IMR-90 (cell line): ENCODE measurements around the gene GALNT14. TPM values are rescaled to one million over a fixed set of nuclear protein-coding genes. Genes with fewer than 3 reads are reported as not detected.

Source experiments
- ATAC-seq: fragments of 200-7000 bp; cut with Tn5 transposase; 2 replicates; pipeline ENCODE4 v1.9.1; 2020; ENCODE audit warnings: low read depth, mild to moderate bottlenecking, moderate library complexity
- BruUV-seq: library from RNA; stranded (reverse); fragments of 400-500 nt; replicated peaks from 2 replicates; lab custom pipeline; 2021; lab: Mats Ljungman, UMichigan
- CTCF ChIA-PET: fragments of 300-600 bp; formaldehyde crosslinking; extraction: SDS; loops from one replicate; lab custom pipeline; 2021; ENCODE audit warnings: antibody characterized with exemption; lab: Yijun Ruan, JAX
- POLR2A ChIA-PET: fragments of 300-600 bp; sonication (Branson Sonifier 250); formaldehyde crosslinking; loops from one replicate; lab custom pipeline; 2022; ENCODE audit warnings: antibody characterized with exemption; ENCODE audit not compliant: unreplicated experiment; lab: Charles Lee
- DNase-seq: peaks from one replicate; pipeline ENCODE4 v3.0.0; 2013
- H2AFZ ChIP-seq: replicated peaks from 2 replicates; pipeline ENCODE3; 2013; ENCODE audit warnings: low read length, mild to moderate bottlenecking; ENCODE audit not compliant: poor library complexity
- H2AK5ac ChIP-seq: 2 replicates; pipeline ENCODE4 v1.6.1; 2013; ENCODE audit warnings: low read depth, low read length, inconsistent platforms
- H2AK9ac ChIP-seq: replicated peaks from 2 replicates; pipeline ENCODE3; 2013; ENCODE audit warnings: mild to moderate bottlenecking, low read depth, low read length, moderate library complexity; ENCODE audit not compliant: poor library complexity
- H2BK120ac ChIP-seq: 2 replicates; pipeline ENCODE4 v1.6.1; 2013; ENCODE audit warnings: low read depth, low read length, inconsistent platforms
- H2BK15ac ChIP-seq: 3 replicates; pipeline ENCODE4 v1.6.1; 2013; ENCODE audit warnings: low read depth, low read length, inconsistent platforms
- H2BK20ac ChIP-seq: 2 replicates; pipeline ENCODE4 v1.6.1; 2013; ENCODE audit warnings: low read depth, mild to moderate bottlenecking, inconsistent platforms, low read length, moderate library complexity
- H2BK5ac ChIP-seq: 2 replicates; pipeline ENCODE4 v1.6.1; 2013; ENCODE audit warnings: mild to moderate bottlenecking, low read depth, low read length, inconsistent platforms; ENCODE audit not compliant: poor library complexity, severe bottlenecking
- H3K14ac ChIP-seq: replicated peaks from 2 replicates; pipeline ENCODE4 v1.6.1; 2013; ENCODE audit warnings: low read depth, low read length, inconsistent platforms
- H3K18ac ChIP-seq: 2 replicates; pipeline ENCODE4 v1.6.1; 2013; ENCODE audit warnings: low read depth, low read length, control low read depth
- H3K23ac ChIP-seq: 2 replicates; pipeline ENCODE4 v1.6.1; 2013; ENCODE audit warnings: low read depth, low read length, inconsistent platforms
- H3K27ac ChIP-seq: 2 replicates; pipeline ENCODE4 v1.5.1; 2013; ENCODE audit warnings: mild to moderate bottlenecking, control low read depth, low read length; ENCODE audit not compliant: insufficient read depth
- H3K27me3 ChIP-seq: 2 replicates; pipeline ENCODE4 v1.6.1; 2013; ENCODE audit warnings: low read length; ENCODE audit not compliant: control insufficient read depth, insufficient read depth
- H3K36me3 ChIP-seq: 2 replicates; pipeline ENCODE4 v1.6.1; 2013; ENCODE audit warnings: low read length, mixed read lengths; ENCODE audit not compliant: control insufficient read depth, insufficient read depth
- H3K4ac ChIP-seq: 2 replicates; pipeline ENCODE4 v1.6.1; 2013; ENCODE audit warnings: low read depth, low read length, inconsistent platforms
- H3K4me1 ChIP-seq: 2 replicates; pipeline ENCODE4 v1.6.1; 2013; ENCODE audit warnings: low read length, mixed read lengths; ENCODE audit not compliant: control insufficient read depth, insufficient read depth
- H3K4me2 ChIP-seq: 2 replicates; pipeline ENCODE4 v1.6.1; 2013; ENCODE audit warnings: low read depth, mild to moderate bottlenecking, control low read depth, low read length, moderate library complexity
- H3K4me3 ChIP-seq: 2 replicates; pipeline ENCODE4 v1.5.1; 2013; ENCODE audit warnings: low read depth, mild to moderate bottlenecking, control low read depth, low read length, moderate library complexity; ENCODE audit not compliant: insufficient read depth
- H3K56ac ChIP-seq: 2 replicates; pipeline ENCODE4 v1.6.1; 2013; ENCODE audit warnings: low read length, inconsistent platforms; ENCODE audit not compliant: insufficient read depth; ENCODE audit errors: extremely low read depth
- H3K79me1 ChIP-seq, 2 experiments: 2 replicates each; pipeline ENCODE4 v1.6.1; 2013; ENCODE audit warnings: low read length in 2 of 2, inconsistent platforms in 1 of 2, low read depth in 1 of 2
- H3K9ac ChIP-seq: 2 replicates; pipeline ENCODE4 v1.6.1; 2013; ENCODE audit warnings: low read depth, low read length, control low read depth
- H3K9me1 ChIP-seq: 2 replicates; pipeline ENCODE4 v1.6.1; 2013; ENCODE audit warnings: low read length, inconsistent platforms; ENCODE audit not compliant: insufficient read depth
- H3K9me3 ChIP-seq: 2 replicates; pipeline ENCODE4 v1.6.1; 2013; ENCODE audit warnings: low read length; ENCODE audit not compliant: control insufficient read depth, insufficient read depth
- H4K20me1 ChIP-seq: 2 replicates; pipeline ENCODE4 v1.6.1; 2013; ENCODE audit warnings: low read length, inconsistent platforms; ENCODE audit not compliant: insufficient read depth
- H4K5ac ChIP-seq: 2 replicates; pipeline ENCODE4 v1.6.1; 2013; ENCODE audit warnings: mild to moderate bottlenecking, low read depth, low read length, control low read depth
- H4K8ac ChIP-seq, 2 experiments: 2 replicates each; pipeline ENCODE4 v1.6.1; 2013; ENCODE audit warnings: low read depth in 2 of 2, low read length in 2 of 2, control low read depth in 1 of 2, inconsistent platforms in 1 of 2
- H4K91ac ChIP-seq: 2 replicates; pipeline ENCODE4 v1.6.1; 2013; ENCODE audit warnings: low read depth, low read length, inconsistent platforms; ENCODE audit not compliant: insufficient read depth
- BHLHE40 ChIP-seq: fragments of 150-350 bp; IDR thresholded peaks from 2 replicates; pipeline ENCODE4 v1.6.1; 2016; ENCODE audit warnings: mild to moderate bottlenecking, low read depth, low read length
- CHD1 ChIP-seq: IDR thresholded peaks from 2 replicates; pipeline ENCODE4 v1.6.1; 2012; ENCODE audit warnings: low read depth, low read length, improper control_type of control experiment
- MAFK ChIP-seq: IDR thresholded peaks from 2 replicates; pipeline ENCODE4 v1.6.1; 2012; ENCODE audit warnings: low read depth, low read length, improper control_type of control experiment
- dilution Hi-C: fragments of 300-500 bp; cut with HindIII; formaldehyde crosslinking; loops from one replicate; pipeline ENCODE4 v1.14.3; 2018; ENCODE audit warnings: low sequenced_read_pairs; ENCODE audit not compliant: unreplicated experiment
- in situ Hi-C: fragments of 300-500 bp; cut with MboI; formaldehyde crosslinking; loops from 3 replicates; pipeline ENCODE4 v1.14.3; 2019; ENCODE audit warnings: low sequenced_read_pairs, inconsistent platforms, mixed read lengths
- intact Hi-C: fragments of 100-400 bp; cut with micrococcal nuclease; formaldehyde crosslinking; loops from 2 replicates; pipeline ENCODE4 v1.10.0; 2022
- polyA plus RNA-seq, 3 experiments: library from polyadenylated mRNA; depleted of rRNA; stranded (reverse); fragments of >200 nt; gene quantifications; 2 replicates each; pipeline ENCODE4 v1.2.3, GENCODE V29; 2012; ENCODE audit warnings: low replicate concordance in 1 of 3
- total RNA-seq: library from RNA; depleted of rRNA; stranded (reverse); fragments of >200 nt; gene quantifications from 2 replicates; pipeline ENCODE4 v1.2.3, GENCODE V29; 2012

GALNT14 gene
- total and polyA plus RNA-seq, 2 of the 4 experiments (the other 2 are of a cell fraction) = 0.15 to 0.18 TPM

GRCh38 chr2:30956995-30957394 is 181.2 kb downstream of the GALNT14 start:
- H4K5ac ChIP-seq = no peak overlapping the region
- no peak overlapping the region for H3K56ac ChIP-seq
- no peaks in the 10 kb centered on the region for H3K79me1 ChIP-seq
- dilution Hi-C loops (no loop called here), in situ Hi-C loops (no loop called here), intact Hi-C loops (no loop called here)
- no peak overlapping the region for H3K4me2 ChIP-seq
- no TSS peak for BruUV-seq
- H3K14ac ChIP-seq = no peak overlapping the region
- H3K4me3 ChIP-seq = no peak overlapping the region
- H3K18ac ChIP-seq = no peak overlapping the region
- H3K36me3 ChIP-seq = no peaks in the 10 kb centered on the region
- H4K91ac ChIP-seq = no peak overlapping the region
- no peak overlapping the region for H2AK9ac ChIP-seq
- H3K4me1 ChIP-seq = no peaks in the 10 kb centered on the region
- no peak for ATAC-seq
- H3K4ac ChIP-seq = no peak overlapping the region
- no peaks in the 10 kb centered on the region for H3K9me1 ChIP-seq
- H2BK20ac ChIP-seq = no peak overlapping the region
- H3K23ac ChIP-seq = no peak overlapping the region
- no peak for DNase-seq
- no peak overlapping the region for H2BK5ac ChIP-seq
- no peak for TF ChIP-seq MAFK
- TF ChIP-seq CHD1 = no peak
- no peak for TF ChIP-seq BHLHE40
- ChIA-PET POLR2A (no interaction called here), CTCF (interaction anchor here (0.6 kb wide), 1 partner anchor 1098 kb away, joined by 4 read pairs; no protein-coding TSS in a partner anchor)
- no peak overlapping the region for H2AFZ ChIP-seq
- no peak overlapping the region for H3K9ac ChIP-seq
- H4K8ac ChIP-seq = no peak overlapping the region
- H2AK5ac ChIP-seq = no peak overlapping the region
- H2BK15ac ChIP-seq = no peak overlapping the region
- H3K27me3 ChIP-seq = no peaks in the 10 kb centered on the region
- no peaks in the 10 kb centered on the region for H4K20me1 ChIP-seq
- H3K9me3 ChIP-seq = no peaks in the 10 kb centered on the region
- no peak overlapping the region for H2BK120ac ChIP-seq
- H3K27ac ChIP-seq = no peak overlapping the region
